H1 (cell line): ENCODE results near the gene HSPBP1. TPM values are rescaled to one million over a fixed set of nuclear protein-coding genes. Genes with fewer than 3 reads are reported as not detected.

ENCODE experiments used
- KDM4A ChIP-seq: IDR thresholded peaks from one replicate; pipeline ENCODE4 v1.7.1; 2012; ENCODE audit warnings: low read depth, mild to moderate bottlenecking, moderate library complexity, low read length, inconsistent platforms; ENCODE audit not compliant: severe bottlenecking
- NANOG ChIP-seq: IDR thresholded peaks from 2 replicates; pipeline ENCODE4 v1.6.1; 2011; ENCODE audit warnings: low read length, low read depth, mild to moderate bottlenecking, inconsistent platforms; ENCODE audit not compliant: insufficient read depth, poor library complexity, severe bottlenecking
- SP2 ChIP-seq: IDR thresholded peaks from 2 replicates; pipeline ENCODE4 v1.6.1; 2012; ENCODE audit warnings: mild to moderate bottlenecking, low read length, inconsistent platforms
- USF2 ChIP-seq: IDR thresholded peaks from 2 replicates; pipeline ENCODE4 v1.6.1; 2011; ENCODE audit warnings: low read length, improper control_type of control experiment
- polyA plus RNA-seq, 7 experiments: library from polyadenylated mRNA; depleted of rRNA in 3 of 7; stranded (reverse) in 5 of 7; unstranded in 2 of 7; fragments of >200 nt in 5 of 7; fragments of 200-250 nt in 2 of 7; gene quantifications; 1 replicate in 5 of 7; 2 replicates in 1 of 7; 4 replicates in 1 of 7; pipeline versions ENCODE4 v1.2.1 to v1.2.3, GENCODE V29; 2011 to 2013; ENCODE audit warnings: missing spikeins in 2 of 7, mixed read lengths in 2 of 7
- total RNA-seq: library from RNA; stranded (reverse); fragmentation: NEBNext Ultra II Directional; extraction: Animal tissue kit (Norgen Biotek cat#: 25700); gene quantifications from 2 replicates; pipeline ENCODE4 v1.2.1, GENCODE V29; 2021
- TF ChIP-seq, protein P1 (sequence below): fragments of 300-600 bp; sonication (generic); IDR thresholded peaks from 2 replicates; pipeline ENCODE4 v1.7.1; 2012; ENCODE audit warnings: low read length, moderate library complexity, mild to moderate bottlenecking, inconsistent platforms; ENCODE audit not compliant: insufficient replicate concordance

HSPBP1 gene
- total and polyA plus RNA-seq, 2 of the 8 experiments (the other 6 are each of a cell fraction or from before 2014, with no cell fraction given): 63.4 to 100 TPM

DNA sequence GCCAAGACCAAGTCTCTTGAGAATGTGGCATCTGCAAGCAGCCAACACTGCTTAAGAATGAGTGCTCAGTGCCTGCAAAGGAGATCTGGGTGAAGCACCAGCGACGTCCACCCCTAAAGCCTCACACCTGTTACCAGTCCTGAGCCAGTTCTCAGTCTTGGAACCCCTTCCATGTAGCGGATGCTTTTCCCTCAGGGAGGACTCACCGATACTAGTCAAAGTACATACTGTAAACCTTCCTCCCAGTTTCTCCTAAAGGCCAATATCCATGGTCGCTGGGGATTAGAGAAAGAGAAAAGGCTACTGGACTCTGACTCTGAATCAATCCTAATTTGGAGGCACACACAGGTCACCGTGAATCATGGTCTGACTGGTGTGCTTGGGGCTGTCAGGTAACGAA, 66.4 kb downstream of the HSPBP1 start (continued):
- TF ChIP-seq USF2 (no peak), KDM4A (no peak), SP2 (no peak), NANOG (no peak)
- TF ChIP-seq, protein P1, sequence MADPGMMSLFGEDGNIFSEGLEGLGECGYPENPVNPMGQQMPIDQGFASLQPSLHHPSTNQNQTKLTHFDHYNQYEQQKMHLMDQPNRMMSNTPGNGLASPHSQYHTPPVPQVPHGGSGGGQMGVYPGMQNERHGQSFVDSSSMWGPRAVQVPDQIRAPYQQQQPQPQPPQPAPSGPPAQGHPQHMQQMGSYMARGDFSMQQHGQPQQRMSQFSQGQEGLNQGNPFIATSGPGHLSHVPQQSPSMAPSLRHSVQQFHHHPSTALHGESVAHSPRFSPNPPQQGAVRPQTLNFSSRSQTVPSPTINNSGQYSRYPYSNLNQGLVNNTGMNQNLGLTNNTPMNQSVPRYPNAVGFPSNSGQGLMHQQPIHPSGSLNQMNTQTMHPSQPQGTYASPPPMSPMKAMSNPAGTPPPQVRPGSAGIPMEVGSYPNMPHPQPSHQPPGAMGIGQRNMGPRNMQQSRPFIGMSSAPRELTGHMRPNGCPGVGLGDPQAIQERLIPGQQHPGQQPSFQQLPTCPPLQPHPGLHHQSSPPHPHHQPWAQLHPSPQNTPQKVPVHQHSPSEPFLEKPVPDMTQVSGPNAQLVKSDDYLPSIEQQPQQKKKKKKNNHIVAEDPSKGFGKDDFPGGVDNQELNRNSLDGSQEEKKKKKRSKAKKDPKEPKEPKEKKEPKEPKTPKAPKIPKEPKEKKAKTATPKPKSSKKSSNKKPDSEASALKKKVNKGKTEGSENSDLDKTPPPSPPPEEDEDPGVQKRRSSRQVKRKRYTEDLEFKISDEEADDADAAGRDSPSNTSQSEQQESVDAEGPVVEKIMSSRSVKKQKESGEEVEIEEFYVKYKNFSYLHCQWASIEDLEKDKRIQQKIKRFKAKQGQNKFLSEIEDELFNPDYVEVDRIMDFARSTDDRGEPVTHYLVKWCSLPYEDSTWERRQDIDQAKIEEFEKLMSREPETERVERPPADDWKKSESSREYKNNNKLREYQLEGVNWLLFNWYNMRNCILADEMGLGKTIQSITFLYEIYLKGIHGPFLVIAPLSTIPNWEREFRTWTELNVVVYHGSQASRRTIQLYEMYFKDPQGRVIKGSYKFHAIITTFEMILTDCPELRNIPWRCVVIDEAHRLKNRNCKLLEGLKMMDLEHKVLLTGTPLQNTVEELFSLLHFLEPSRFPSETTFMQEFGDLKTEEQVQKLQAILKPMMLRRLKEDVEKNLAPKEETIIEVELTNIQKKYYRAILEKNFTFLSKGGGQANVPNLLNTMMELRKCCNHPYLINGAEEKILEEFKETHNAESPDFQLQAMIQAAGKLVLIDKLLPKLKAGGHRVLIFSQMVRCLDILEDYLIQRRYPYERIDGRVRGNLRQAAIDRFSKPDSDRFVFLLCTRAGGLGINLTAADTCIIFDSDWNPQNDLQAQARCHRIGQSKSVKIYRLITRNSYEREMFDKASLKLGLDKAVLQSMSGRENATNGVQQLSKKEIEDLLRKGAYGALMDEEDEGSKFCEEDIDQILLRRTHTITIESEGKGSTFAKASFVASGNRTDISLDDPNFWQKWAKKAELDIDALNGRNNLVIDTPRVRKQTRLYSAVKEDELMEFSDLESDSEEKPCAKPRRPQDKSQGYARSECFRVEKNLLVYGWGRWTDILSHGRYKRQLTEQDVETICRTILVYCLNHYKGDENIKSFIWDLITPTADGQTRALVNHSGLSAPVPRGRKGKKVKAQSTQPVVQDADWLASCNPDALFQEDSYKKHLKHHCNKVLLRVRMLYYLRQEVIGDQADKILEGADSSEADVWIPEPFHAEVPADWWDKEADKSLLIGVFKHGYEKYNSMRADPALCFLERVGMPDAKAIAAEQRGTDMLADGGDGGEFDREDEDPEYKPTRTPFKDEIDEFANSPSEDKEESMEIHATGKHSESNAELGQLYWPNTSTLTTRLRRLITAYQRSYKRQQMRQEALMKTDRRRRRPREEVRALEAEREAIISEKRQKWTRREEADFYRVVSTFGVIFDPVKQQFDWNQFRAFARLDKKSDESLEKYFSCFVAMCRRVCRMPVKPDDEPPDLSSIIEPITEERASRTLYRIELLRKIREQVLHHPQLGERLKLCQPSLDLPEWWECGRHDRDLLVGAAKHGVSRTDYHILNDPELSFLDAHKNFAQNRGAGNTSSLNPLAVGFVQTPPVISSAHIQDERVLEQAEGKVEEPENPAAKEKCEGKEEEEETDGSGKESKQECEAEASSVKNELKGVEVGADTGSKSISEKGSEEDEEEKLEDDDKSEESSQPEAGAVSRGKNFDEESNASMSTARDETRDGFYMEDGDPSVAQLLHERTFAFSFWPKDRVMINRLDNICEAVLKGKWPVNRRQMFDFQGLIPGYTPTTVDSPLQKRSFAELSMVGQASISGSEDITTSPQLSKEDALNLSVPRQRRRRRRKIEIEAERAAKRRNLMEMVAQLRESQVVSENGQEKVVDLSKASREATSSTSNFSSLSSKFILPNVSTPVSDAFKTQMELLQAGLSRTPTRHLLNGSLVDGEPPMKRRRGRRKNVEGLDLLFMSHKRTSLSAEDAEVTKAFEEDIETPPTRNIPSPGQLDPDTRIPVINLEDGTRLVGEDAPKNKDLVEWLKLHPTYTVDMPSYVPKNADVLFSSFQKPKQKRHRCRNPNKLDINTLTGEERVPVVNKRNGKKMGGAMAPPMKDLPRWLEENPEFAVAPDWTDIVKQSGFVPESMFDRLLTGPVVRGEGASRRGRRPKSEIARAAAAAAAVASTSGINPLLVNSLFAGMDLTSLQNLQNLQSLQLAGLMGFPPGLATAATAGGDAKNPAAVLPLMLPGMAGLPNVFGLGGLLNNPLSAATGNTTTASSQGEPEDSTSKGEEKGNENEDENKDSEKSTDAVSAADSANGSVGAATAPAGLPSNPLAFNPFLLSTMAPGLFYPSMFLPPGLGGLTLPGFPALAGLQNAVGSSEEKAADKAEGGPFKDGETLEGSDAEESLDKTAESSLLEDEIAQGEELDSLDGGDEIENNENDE: no peak
